NB4 (cell line): ENCODE results near the gene MAP3K12.
A peak's percentile ranks its signal among the peaks of the same experiment; 100 is the strongest.
"Not testable (repeated sequence)": the region's sequence is repeated elsewhere in the genome, so short reads cannot be mapped to it uniquely, and the experiment has no call there.

ENCODE experiments used
- DNase-seq: peaks from one replicate; pipeline ENCODE4 v3.0.0; 2010; ENCODE audit warnings: low read depth
- H3K4me3 ChIP-seq: one replicate; pipeline ENCODE4 v1.5.1; 2011; ENCODE audit warnings: mild to moderate bottlenecking, low read depth, low read length, moderate library complexity
- MYC ChIP-seq: IDR thresholded peaks from 2 replicates; pipeline ENCODE4 v1.6.1; 2011; ENCODE audit warnings: low read depth, low read length
- POLR2A ChIP-seq: IDR thresholded peaks from 2 replicates; pipeline ENCODE4 v1.6.1; 2011; ENCODE audit warnings: mild to moderate bottlenecking; ENCODE audit not compliant: insufficient read length; ENCODE audit errors: extremely low read depth
- TF ChIP-seq, protein P1 (sequence below): IDR thresholded peaks from one replicate; pipeline ENCODE4 v1.5.1; 2012; ENCODE audit warnings: low read depth, low read length
- TF ChIP-seq, protein P2 (sequence below): IDR thresholded peaks from 2 replicates; pipeline ENCODE4 v1.6.1; 2011; ENCODE audit warnings: low read depth, low read length

The MAP3K12 gene

DNA sequence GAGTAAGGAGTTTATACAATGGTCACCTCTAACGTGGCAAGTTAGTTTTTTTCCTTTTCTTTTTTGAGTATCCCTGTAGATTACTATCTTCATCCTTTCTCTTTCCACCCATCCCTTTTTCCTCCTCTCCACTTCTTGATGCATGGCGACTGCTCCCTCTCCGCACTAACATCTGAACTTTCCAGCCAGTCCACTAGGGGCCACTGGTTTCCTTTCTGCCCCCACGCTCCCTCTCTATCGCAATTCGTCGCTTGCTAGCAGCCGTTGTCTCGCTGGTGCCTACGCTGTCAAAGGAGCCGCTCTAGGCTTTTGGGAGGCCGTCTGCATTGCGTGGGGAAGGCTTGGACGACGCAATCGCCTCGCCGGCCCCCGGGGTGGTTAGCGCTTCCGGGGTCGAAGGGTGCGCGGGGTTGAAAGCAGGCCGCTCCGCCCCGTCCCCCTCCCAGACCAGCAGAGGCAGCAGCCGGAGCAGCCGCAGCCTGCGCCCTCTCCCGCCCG is 47.5 kb downstream of the MAP3K12 start, which contains the start of gene PCBP2:
TSS of gene PCBP2 (plus strand) at position 442 of the 498 bp plus-strand sequence. CDS start 2,699 bp downstream, outside the sequence.
- H3K4me3 ChIP-seq: peak within 1 kb of the TSS; percentile 85
- peak; percentile 100 for DNase-seq
- TF ChIP-seq POLR2A (peak; percentile 69), MYC (peak; percentile 65; the same call in 1 of the 2 replicates)
- TF ChIP-seq, protein P1, sequence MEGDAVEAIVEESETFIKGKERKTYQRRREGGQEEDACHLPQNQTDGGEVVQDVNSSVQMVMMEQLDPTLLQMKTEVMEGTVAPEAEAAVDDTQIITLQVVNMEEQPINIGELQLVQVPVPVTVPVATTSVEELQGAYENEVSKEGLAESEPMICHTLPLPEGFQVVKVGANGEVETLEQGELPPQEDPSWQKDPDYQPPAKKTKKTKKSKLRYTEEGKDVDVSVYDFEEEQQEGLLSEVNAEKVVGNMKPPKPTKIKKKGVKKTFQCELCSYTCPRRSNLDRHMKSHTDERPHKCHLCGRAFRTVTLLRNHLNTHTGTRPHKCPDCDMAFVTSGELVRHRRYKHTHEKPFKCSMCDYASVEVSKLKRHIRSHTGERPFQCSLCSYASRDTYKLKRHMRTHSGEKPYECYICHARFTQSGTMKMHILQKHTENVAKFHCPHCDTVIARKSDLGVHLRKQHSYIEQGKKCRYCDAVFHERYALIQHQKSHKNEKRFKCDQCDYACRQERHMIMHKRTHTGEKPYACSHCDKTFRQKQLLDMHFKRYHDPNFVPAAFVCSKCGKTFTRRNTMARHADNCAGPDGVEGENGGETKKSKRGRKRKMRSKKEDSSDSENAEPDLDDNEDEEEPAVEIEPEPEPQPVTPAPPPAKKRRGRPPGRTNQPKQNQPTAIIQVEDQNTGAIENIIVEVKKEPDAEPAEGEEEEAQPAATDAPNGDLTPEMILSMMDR: peak; percentile 96
- TF ChIP-seq, protein P2, sequence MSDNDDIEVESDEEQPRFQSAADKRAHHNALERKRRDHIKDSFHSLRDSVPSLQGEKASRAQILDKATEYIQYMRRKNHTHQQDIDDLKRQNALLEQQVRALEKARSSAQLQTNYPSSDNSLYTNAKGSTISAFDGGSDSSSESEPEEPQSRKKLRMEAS: 0 out of 2 replicates have a peak, but pooled peaks have one; percentile 39

GRCh38 chr12:53450936-53451335 is 48.3 kb downstream of the MAP3K12 start:
- H3K4me3 ChIP-seq: no peak overlapping the region
- DNase-seq: no peak
- TF ChIP-seq MYC: no peak
- TF ChIP-seq, protein P1: no peak
- TF ChIP-seq POLR2A: no peak
- TF ChIP-seq, protein P2: no peak

GRCh38 chr12:53444593-53445325 is 54.5 kb downstream of the MAP3K12 start:
- H3K4me3 ChIP-seq: peak overlapping the region; percentile 21
- not testable (repeated sequence) for DNase-seq

- TF ChIP-seq, protein P1: no peak
- TF ChIP-seq, protein P2: no peak
- no peak for TF ChIP-seq MYC
- TF ChIP-seq POLR2A: no peak
- DNase-seq: no peak
- peak overlapping the region; percentile 25 for H3K4me3 ChIP-seq
These were observed 55.3 kb downstream of the MAP3K12 start for GRCh38 chr12:53443955-53444354.

GRCh38 chr12:53441040-53441833 is 58.0 kb downstream of the MAP3K12 start, which contains the start of gene PRR13:
Gene PRR13, plus strand, starts transcription at chr12:53441734. Its CDS starts 981 bp downstream, at chr12:53442715.
- TF ChIP-seq MYC (peak; percentile 76), POLR2A (peak; percentile 89)
- TF ChIP-seq, protein P1: no peak
- TF ChIP-seq, protein P2: peak; percentile 65
- peak within 1 kb of the TSS; percentile 100 for H3K4me3 ChIP-seq
- peak; percentile 100 for DNase-seq

DNA sequence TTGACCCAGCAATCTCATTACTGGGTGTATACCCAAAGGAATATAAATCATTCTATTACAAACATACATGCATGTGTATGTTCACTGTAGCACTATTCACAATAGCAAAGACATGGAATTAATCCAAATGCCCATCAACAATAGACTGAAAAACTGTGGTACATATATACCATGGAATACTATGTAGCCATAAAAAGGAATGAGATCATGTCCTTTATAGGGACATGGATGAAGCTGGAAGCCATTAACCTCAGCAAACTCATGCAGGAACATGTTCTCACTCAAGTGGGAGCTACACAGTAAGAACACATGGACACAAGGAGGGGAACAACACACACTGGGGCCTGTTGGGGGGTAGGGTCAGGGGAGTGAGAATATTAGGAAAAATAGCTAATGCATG is 59.7 kb downstream of the MAP3K12 start:
- not testable (repeated sequence) for DNase-seq, H3K4me3 ChIP-seq

DNA sequence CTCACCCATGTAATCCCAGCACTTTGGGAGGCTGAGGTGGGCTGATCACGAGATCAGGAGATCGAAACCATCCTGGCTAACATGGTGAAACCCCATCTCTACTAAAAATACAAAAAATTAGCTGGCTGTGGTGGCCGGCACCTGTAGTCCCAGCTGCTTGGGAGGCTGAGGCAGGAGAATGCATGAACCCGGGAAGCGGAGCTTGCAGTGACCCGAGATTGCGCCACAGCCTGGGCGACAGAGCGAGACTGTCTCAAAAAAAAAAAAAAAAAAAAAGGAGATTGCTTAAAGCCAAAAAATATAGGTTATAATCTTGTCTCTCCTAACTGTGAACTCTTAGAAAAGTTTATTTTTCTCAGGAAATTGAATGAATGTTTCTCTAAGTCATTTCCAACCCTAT is 63.9 kb downstream of the MAP3K12 start:
- not testable (repeated sequence) for DNase-seq, H3K4me3 ChIP-seq
